Activated CD4-positive, alpha-beta memory T cell treated with anti-CD3 and anti-CD28 coated beads for 36 hours (primary cell): Measurements from ENCODE around the gene COL4A3. TPM values are rescaled to one million over a fixed set of nuclear protein-coding genes. Genes with fewer than 3 reads are reported as not detected.

Source experiments
- CTCF ChIA-PET: fragments of 350-600 bp; sonication (Branson Sonifier 250); formaldehyde crosslinking; loops from one replicate; lab custom pipeline; 2021; ENCODE audit warnings: antibody characterized with exemption, inconsistent platforms; lab: Charles Lee
- POLR2A ChIA-PET: fragments of 350-600 bp; sonication (Branson Sonifier 250); formaldehyde crosslinking; loops from one replicate; lab custom pipeline; 2021; ENCODE audit warnings: antibody characterized with exemption; lab: Charles Lee
- DNase-seq: peaks from one replicate; pipeline ENCODE4 v3.0.0-alpha.2; 2020
- H3K27ac Mint-ChIP-seq: one replicate; pipeline ENCODE4 v1.8.0; 2021; ENCODE audit warnings: mixed read lengths
- H3K27me3 Mint-ChIP-seq: one replicate; pipeline ENCODE4 v1.8.0; 2021; ENCODE audit warnings: mixed read lengths
- H3K36me3 Mint-ChIP-seq: one replicate; pipeline ENCODE4 v1.8.0; 2021; ENCODE audit warnings: mixed read lengths
- H3K4me1 Mint-ChIP-seq: one replicate; pipeline ENCODE4 v1.8.0; 2021; ENCODE audit warnings: low read depth, mixed read lengths
- H3K4me3 Mint-ChIP-seq: one replicate; pipeline ENCODE4 v1.8.0; 2021; ENCODE audit warnings: mild to moderate bottlenecking, mixed read lengths
- H3K9me3 Mint-ChIP-seq: one replicate; pipeline ENCODE4 v1.8.0; 2021; ENCODE audit warnings: mixed read lengths
- intact Hi-C: fragments of 100-400 bp; cut with micrococcal nuclease; formaldehyde crosslinking; loops from one replicate; pipeline ENCODE4 v1.15.1; 2023
- total RNA-seq, 2 experiments: library from RNA; stranded (reverse); gene quantifications; one replicate each; pipeline ENCODE4 v1.2.3, GENCODE V29; 2021

The COL4A3 gene
- total RNA-seq, 2 experiments from 2014 or later: not detected

DNA sequence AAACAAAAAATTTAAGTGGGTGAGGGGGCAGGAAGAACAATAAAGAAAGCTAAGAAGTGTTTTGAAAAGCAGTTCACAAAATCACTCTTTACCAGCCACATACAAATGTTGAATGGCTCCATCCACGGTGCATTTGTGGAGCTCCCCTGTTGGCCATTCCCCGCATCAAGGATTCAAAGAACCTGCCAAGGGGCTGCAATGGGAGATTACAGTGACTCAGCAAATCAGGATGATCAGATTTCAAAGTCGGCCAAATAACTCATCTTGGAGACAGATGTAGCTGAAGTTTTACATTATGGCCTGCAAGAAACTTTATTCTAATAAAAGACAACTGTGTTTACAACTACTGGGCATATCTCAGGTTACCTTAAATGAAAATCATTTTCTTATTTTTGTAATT is 26.9 kb downstream of the COL4A3 start:
- intact Hi-C loops: no loop called here
- no peaks in the 10 kb centered on the region for H3K36me3 Mint-ChIP-seq
- H3K4me3 Mint-ChIP-seq: no peak overlapping the region
- no peaks in the 10 kb centered on the region for H3K9me3 Mint-ChIP-seq
- H3K27me3 Mint-ChIP-seq: peaks cover 15% of the 10 kb centered on the region
- no peaks in the 10 kb centered on the region for H3K4me1 Mint-ChIP-seq
- POLR2A ChIA-PET: no interaction called here
- H3K27ac Mint-ChIP-seq: no peak overlapping the region
- no peak for DNase-seq
- CTCF ChIA-PET: no interaction called here

DNA sequence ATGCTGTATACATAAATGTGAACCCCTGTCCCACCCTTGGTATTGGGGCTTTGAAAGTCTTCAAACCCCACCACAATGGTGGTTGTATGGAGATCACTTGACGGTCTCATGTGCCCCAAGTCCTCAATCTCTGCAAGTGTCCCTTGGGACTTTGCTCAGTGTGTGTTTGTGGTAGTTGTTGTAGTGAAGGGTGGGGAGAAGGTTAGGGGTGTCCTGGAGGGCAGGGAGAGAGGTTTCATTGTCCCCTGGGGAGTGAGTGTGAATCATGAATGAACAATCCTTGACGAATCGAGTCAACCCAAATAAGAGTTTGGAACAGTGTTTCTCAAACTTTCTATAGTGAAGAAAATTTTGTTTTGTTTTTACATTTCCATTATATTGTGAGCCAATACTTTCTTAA is 28.1 kb downstream of the COL4A3 start:
- Mint-ChIP-seq H3K4me3 (no peak overlapping the region), H3K27me3 (peaks cover 12% of the 10 kb centered on the region), H3K27ac (no peak overlapping the region), H3K36me3 (no peaks in the 10 kb centered on the region), H3K4me1 (no peaks in the 10 kb centered on the region), H3K9me3 (no peaks in the 10 kb centered on the region)
- ChIA-PET POLR2A (no interaction called here), CTCF (no interaction called here)
- intact Hi-C loops: no loop called here
- no peak for DNase-seq

DNA sequence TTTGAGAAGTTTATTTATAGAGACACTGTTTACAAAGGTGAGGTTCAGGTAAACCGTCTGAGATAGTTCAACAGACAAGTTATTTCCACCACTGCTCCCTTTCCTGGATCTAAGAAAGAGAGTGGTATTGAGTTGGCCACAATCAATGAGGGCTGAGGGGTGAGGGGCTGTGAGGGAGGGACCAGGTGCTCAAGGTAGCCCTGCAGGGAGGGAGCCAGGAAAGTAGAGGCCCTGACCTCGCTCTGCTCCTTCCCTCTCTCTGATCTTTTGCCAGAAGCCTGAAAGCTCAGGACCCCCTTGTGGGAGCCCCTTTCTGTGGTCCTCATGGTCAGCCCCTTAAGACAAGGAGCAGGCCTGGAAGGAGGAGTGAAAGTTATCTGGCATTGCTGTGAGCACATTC is 29.8 kb downstream of the COL4A3 start:
- no peaks in the 10 kb centered on the region for H3K9me3 Mint-ChIP-seq
- intact Hi-C loops: no loop called here
- no peaks in the 10 kb centered on the region for H3K4me1 Mint-ChIP-seq
- H3K36me3 Mint-ChIP-seq: no peaks in the 10 kb centered on the region
- H3K4me3 Mint-ChIP-seq: no peak overlapping the region
- peaks cover 4% of the 10 kb centered on the region for H3K27me3 Mint-ChIP-seq
- ChIA-PET CTCF (no interaction called here), POLR2A (no interaction called here)
- H3K27ac Mint-ChIP-seq: no peak overlapping the region
- DNase-seq: no peak

DNA sequence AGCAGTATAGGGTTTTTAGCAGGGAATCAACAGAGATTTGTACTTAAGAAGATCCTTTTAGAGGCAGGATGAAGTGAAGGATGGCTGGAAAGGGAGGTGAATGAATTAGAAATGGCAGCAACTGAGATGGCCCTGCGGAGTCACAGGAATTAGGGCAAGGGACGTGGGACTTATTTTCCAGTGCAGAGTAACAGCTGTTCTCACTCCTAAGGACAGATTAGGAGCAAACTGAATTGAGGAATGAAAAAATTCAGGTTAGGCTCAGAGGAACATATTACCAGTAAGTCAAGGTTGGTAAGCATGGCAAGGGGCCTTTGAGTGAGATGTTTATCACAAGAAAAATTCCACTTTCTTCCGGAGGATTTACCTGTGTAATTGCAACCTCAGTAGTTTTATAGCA is 34.4 kb downstream of the COL4A3 start:
- no peak overlapping the region for H3K4me3 Mint-ChIP-seq
- DNase-seq: no peak
- CTCF ChIA-PET: no interaction called here
- POLR2A ChIA-PET: no interaction called here
- intact Hi-C loops: no loop called here
- no peak overlapping the region for H3K27ac Mint-ChIP-seq
- no peaks in the 10 kb centered on the region for H3K36me3 Mint-ChIP-seq
- no peaks in the 10 kb centered on the region for H3K9me3 Mint-ChIP-seq
- no peaks in the 10 kb centered on the region for H3K4me1 Mint-ChIP-seq
- H3K27me3 Mint-ChIP-seq: no peaks in the 10 kb centered on the region

DNA sequence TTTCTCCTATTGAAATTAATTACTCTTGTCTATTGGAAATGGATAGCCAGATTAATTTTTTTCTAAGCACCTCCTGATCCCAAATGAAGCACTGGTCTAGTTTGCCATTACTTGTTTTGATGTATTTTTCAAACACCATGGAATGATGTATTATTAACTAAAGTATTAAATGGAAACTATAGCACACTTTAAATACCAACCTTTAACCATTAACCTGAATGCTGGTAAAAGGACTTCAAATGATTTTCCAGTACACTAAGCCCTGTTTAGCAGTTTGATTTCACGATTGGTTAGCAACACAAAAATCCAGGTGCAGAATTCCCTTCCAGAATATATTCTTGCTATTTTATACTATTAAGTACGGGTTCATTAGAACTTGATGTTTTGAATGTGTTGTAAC is 37.3 kb downstream of the COL4A3 start:
- Mint-ChIP-seq H3K27me3 (peaks cover 8% of the 10 kb centered on the region), H3K36me3 (no peaks in the 10 kb centered on the region), H3K9me3 (no peaks in the 10 kb centered on the region), H3K27ac (no peak overlapping the region), H3K4me1 (no peaks in the 10 kb centered on the region), H3K4me3 (no peak overlapping the region)
- DNase-seq: no peak
- POLR2A ChIA-PET: no interaction called here
- CTCF ChIA-PET: no interaction called here
- intact Hi-C loops: no loop called here

GRCh38 chr2:227204452-227204851 is 40.0 kb downstream of the COL4A3 start:
- DNase-seq: no peak
- no peaks in the 10 kb centered on the region for H3K9me3 Mint-ChIP-seq
- ChIA-PET POLR2A (no interaction called here), CTCF (interaction anchor here (1.4 kb wide), 1 partner anchor 34 kb away, joined by 4 read pairs; no protein-coding TSS in a partner anchor)
- no peaks in the 10 kb centered on the region for H3K4me1 Mint-ChIP-seq
- peaks cover 11% of the 10 kb centered on the region for H3K27me3 Mint-ChIP-seq
- intact Hi-C loops: no loop called here
- H3K4me3 Mint-ChIP-seq: no peak overlapping the region
- H3K36me3 Mint-ChIP-seq: no peaks in the 10 kb centered on the region
- H3K27ac Mint-ChIP-seq: no peak overlapping the region

GRCh38 chr2:227205701-227206100 is 41.3 kb downstream of the COL4A3 start:
- peaks cover 11% of the 10 kb centered on the region for H3K27me3 Mint-ChIP-seq
- no peak for DNase-seq
- ChIA-PET POLR2A (no interaction called here), CTCF (no interaction called here)
- intact Hi-C loops: no loop called here
- H3K4me3 Mint-ChIP-seq: no peak overlapping the region
- H3K9me3 Mint-ChIP-seq: no peaks in the 10 kb centered on the region
- no peak overlapping the region for H3K27ac Mint-ChIP-seq
- no peaks in the 10 kb centered on the region for H3K36me3 Mint-ChIP-seq
- no peaks in the 10 kb centered on the region for H3K4me1 Mint-ChIP-seq

DNA sequence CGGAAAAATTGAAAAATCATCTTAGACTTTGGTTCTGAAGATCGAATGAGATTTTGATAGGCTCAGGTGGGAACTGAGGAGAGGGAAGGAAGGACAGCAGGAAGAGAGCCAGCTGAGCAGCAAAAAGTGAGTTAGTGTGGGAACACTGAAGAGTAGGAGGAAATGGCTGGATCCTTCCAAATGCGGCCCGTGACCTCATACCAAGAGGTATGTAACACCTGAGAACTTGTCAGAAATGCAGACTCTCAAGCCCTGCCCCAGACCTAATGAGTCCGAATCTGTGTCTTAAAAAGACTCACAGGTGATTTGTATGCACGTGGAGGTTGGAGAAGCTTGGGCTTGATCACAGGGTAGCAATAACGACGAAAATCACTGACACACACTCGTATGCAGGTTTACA is 42.0 kb downstream of the COL4A3 start:
- Mint-ChIP-seq H3K4me1 (no peaks in the 10 kb centered on the region), H3K36me3 (no peaks in the 10 kb centered on the region), H3K4me3 (no peak overlapping the region), H3K27me3 (peaks cover 11% of the 10 kb centered on the region), H3K9me3 (no peaks in the 10 kb centered on the region), H3K27ac (no peak overlapping the region)
- POLR2A ChIA-PET: no interaction called here
- no peak for DNase-seq
- CTCF ChIA-PET: no interaction called here
- intact Hi-C loops: no loop called here

DNA sequence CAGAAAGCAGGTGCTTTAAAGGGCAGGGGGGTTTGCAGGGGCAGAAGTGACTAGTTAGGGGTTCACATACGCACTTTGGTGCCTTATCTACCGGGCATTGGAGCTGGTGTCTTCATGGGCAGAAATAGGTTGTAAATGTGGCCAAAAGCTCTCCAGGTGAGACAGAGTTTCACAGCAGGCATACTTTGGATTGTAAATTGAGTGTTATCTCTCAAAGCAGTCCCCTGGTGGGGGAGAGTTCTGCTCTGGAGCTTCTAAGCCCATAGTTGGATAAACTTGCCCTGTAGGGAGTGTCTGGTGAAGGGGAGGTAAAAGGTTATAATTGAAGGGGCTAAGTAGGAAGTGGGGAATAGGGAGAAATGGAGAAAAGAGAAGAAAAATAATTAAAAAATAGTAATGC is 43.1 kb downstream of the COL4A3 start:
- no peak overlapping the region for H3K4me3 Mint-ChIP-seq
- no peaks in the 10 kb centered on the region for H3K4me1 Mint-ChIP-seq
- peaks cover 11% of the 10 kb centered on the region for H3K27me3 Mint-ChIP-seq
- CTCF ChIA-PET: no interaction called here
- no peak for DNase-seq
- POLR2A ChIA-PET: no interaction called here
- H3K9me3 Mint-ChIP-seq: no peaks in the 10 kb centered on the region
- no peaks in the 10 kb centered on the region for H3K36me3 Mint-ChIP-seq
- intact Hi-C loops: no loop called here
- no peak overlapping the region for H3K27ac Mint-ChIP-seq

DNA sequence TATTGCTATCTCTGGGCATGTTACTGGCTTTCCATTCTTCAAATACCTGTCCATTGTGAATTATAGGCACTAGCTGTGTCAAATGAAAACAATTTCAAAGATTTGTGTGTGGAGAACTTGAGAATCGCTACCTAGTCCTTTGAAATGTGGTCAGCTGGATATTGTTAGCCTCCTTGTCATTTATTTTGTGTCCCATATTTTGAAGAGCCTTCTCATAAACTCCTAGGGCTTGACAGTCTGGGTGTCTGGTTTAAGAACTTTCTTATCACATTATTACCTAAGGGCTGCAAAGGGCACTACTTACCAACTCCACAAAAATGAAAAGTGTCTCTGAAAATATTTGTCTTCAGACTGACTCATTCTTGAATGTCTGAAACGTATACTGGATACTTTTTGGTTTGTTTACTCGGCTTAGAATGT is 50.2 kb downstream of the COL4A3 start:
- Mint-ChIP-seq H3K27ac (no peak overlapping the region), H3K27me3 (no peaks in the 10 kb centered on the region), H3K4me3 (no peak overlapping the region), H3K4me1 (no peaks in the 10 kb centered on the region), H3K36me3 (no peaks in the 10 kb centered on the region), H3K9me3 (peaks cover 2% of the 10 kb centered on the region)
- CTCF ChIA-PET: interaction anchor here (0.8 kb wide), 1 partner anchor 24 kb away, joined by 4 read pairs; no protein-coding TSS in a partner anchor
- intact Hi-C loops: no loop called here
- no peak for DNase-seq
- POLR2A ChIA-PET: no interaction called here

DNA sequence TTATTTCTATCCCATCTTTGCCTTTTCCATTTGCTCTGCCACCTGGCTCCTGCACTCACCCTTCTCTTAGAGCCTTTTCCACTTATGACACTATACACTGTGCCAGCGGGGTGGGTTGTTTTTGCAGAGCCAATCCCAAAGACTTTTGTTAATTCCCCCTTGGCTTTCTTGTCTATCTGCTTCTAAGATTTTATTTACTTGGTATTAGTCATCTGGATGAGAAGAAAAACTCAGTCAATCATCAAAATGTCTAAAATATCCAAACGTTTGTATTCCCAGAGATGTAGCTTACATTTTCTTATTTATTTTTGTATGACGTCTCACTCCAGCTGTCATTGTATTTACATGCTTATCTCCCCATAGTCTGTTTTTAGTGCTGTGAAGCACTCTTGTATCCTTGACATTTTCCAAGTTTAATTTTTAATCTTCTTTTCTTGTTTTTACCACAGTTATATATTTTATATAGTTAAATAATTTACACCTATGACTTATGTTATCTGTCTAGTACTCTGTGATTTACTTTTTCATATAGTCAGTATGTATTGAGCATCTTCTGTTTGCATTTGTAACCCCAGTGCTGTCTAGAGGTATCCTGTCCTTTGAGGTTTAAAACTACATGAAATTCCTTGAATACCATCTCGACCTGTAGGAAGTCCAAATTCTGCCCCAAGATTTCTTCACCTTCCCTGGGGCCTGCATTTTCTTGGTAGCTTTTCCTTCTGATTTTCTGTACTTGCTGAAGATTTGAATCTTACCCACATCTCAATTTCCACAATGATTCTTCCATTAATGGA is 55.1 kb downstream of the COL4A3 start:
- DNase-seq: no peak
- Mint-ChIP-seq H3K27ac (no peak overlapping the region), H3K9me3 (peaks cover 2% of the 10 kb centered on the region), H3K36me3 (no peaks in the 10 kb centered on the region), H3K4me3 (no peak overlapping the region), H3K4me1 (no peaks in the 10 kb centered on the region), H3K27me3 (peaks cover 2% of the 10 kb centered on the region)
- ChIA-PET POLR2A (no interaction called here), CTCF (no interaction called here)
- intact Hi-C loops: no loop called here

GRCh38 chr2:227221120-227221519 is 56.7 kb downstream of the COL4A3 start:
- CTCF ChIA-PET: no interaction called here

DNA sequence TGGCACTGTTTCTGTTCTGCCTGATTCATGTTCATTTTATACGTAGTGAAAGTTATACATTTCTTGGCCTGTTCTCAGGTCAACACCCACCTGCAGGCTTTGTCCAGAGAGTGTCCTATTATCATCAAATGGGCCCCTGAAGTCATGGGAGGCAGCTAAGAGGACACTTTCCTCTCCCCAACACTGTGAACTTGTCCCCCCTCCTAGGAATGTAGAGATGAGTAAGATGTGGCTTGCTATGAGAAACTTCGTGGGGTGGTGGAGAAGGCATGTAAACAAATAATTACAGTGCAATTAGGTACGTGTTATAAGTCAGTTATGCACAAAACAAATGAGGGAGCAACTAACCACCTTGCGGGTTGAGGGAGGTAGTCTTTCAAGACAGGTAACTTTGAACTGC is 57.9 kb downstream of the COL4A3 start:
- no peak overlapping the region for H3K4me3 Mint-ChIP-seq
- intact Hi-C loops: no loop called here
- ChIA-PET CTCF (no interaction called here), POLR2A (interaction anchor here (0.5 kb wide), 1 partner anchor 66 kb away, joined by 3 read pairs; no protein-coding TSS in a partner anchor)
- H3K27ac Mint-ChIP-seq: no peak overlapping the region
- DNase-seq: no peak
- H3K36me3 Mint-ChIP-seq: no peaks in the 10 kb centered on the region
- H3K9me3 Mint-ChIP-seq: peaks cover under 1% of the 10 kb centered on the region
- no peaks in the 10 kb centered on the region for H3K4me1 Mint-ChIP-seq
- peaks cover 2% of the 10 kb centered on the region for H3K27me3 Mint-ChIP-seq

More at GRCh38 chr2:227221120-227221519, 56.7 kb downstream of the COL4A3 start:
- no peaks in the 10 kb centered on the region for H3K4me1 Mint-ChIP-seq
- intact Hi-C loops: no loop called here
- no peak overlapping the region for H3K4me3 Mint-ChIP-seq
- POLR2A ChIA-PET: no interaction called here
- no peak overlapping the region for H3K27ac Mint-ChIP-seq
- H3K9me3 Mint-ChIP-seq: peaks cover 2% of the 10 kb centered on the region
- H3K27me3 Mint-ChIP-seq: peaks cover 2% of the 10 kb centered on the region
- no peak for DNase-seq
- no peaks in the 10 kb centered on the region for H3K36me3 Mint-ChIP-seq
